Lung microvascular endothelial cell (primary cell): ENCODE data around the gene MSTN. TPM values are rescaled to one million over a fixed set of nuclear protein-coding genes. Genes with fewer than 3 reads are reported as not detected.

Source experiments
- DNase-seq, 2 donors: peaks; one replicate each; pipeline versions ENCODE4 v3.0.0 to v3.0.0-alpha.2; 2010; ENCODE audit warnings: low read depth in 2 of 2
- total RNA-seq: library from RNA; depleted of rRNA; stranded (reverse); fragments of >200 nt; gene quantifications from 2 replicates; pipeline ENCODE4 v1.2.1, GENCODE V29; 2014

The MSTN gene
- not detected in 2 replicates for total RNA-seq

- no peak for DNase-seq
Measured at GRCh38 chr2:190062601-190063000, at the start of gene MSTN. Gene MSTN, minus strand, starts transcription at chr2:190062729. Its CDS starts 133 bp downstream, at chr2:190062596.

GRCh38 chr2:190111166-190111565 lies 48.6 kb upstream of the MSTN start:
- no peak for DNase-seq

GRCh38 chr2:190110699-190111098 lies 48.2 kb upstream of the MSTN start:
- no peak for DNase-seq

- no peak for DNase-seq
Measured at GRCh38 chr2:190110131-190110530, 47.6 kb upstream of the MSTN start.

DNA sequence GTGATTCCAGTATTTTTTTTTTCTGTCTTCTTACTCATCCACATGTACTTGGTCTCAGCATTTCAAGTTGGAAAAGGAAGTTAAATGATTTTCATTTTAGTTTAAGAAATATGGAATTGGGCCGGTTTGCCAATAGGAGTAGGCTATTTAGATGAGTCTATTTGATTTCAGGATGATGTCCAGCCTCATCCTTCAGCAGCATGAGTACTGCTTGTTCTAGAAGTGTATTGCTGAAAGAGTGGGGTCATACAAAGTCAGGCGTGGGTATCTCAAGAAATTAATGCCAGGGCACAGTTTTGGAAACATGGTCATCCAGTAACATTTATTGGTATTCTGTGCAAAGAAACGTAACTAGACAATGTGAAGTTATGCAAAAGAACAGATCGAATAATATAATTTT lies 44.9 kb upstream of the MSTN start:
- DNase-seq, result no peak

DNA sequence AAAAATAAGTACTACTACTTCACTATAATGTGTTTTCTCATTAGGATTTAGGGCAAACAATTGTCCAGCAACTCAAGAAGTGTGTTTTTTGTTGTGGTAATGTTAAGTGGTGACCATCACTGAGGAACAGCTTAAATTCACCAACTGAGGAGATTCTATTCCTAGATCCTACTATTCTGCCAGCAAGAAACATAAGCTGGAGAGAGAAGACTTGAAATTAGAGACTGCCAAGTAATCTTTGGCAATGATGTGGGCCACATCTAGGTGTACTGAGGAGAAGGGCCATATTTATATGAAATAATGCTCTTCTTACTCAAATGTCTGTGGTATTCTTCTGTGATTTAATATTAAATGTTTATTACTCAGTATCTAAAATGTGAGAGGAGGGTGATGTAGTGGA lies 44.3 kb upstream of the MSTN start:
- DNase-seq, result no peak

DNA sequence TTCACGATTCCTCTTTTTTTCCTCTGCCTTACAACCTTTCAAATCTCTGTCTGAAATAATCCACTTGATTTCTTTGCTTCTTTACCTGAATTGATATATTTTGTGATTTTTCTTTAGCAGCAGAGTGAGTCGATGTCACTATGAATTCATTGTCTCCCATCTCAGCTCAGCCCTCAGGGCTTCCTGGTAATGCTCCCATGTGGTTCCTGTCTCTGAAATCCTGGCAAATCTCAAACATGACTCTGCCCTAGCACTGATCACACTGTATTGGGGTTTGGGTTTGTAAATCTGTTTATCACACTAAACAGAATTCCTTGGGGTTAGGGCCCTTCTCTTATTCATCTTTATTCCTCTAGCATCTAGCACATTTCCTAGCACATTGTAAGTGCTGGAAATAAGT lies 43.0 kb upstream of the MSTN start:
- DNase-seq, result no peak

DNA sequence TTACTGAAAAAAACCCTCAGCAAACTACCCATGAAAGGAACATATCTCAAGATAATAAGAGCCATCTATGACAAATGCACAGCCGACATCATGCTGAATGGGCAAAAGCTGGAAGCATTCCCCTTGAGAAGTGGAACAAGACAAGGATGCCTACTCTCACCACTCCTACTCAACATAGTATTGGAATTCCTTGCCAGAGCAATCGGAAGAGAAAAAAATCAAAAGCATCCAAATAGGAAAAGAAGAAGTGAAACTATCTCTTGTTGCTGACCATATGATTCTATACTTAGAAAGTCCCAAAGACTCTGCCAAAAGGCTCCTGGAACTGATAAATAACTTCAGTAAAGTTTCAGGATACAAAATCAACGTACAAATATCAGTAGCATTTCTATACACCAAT lies 40.6 kb upstream of the MSTN start:
- DNase-seq, result no peak

DNA sequence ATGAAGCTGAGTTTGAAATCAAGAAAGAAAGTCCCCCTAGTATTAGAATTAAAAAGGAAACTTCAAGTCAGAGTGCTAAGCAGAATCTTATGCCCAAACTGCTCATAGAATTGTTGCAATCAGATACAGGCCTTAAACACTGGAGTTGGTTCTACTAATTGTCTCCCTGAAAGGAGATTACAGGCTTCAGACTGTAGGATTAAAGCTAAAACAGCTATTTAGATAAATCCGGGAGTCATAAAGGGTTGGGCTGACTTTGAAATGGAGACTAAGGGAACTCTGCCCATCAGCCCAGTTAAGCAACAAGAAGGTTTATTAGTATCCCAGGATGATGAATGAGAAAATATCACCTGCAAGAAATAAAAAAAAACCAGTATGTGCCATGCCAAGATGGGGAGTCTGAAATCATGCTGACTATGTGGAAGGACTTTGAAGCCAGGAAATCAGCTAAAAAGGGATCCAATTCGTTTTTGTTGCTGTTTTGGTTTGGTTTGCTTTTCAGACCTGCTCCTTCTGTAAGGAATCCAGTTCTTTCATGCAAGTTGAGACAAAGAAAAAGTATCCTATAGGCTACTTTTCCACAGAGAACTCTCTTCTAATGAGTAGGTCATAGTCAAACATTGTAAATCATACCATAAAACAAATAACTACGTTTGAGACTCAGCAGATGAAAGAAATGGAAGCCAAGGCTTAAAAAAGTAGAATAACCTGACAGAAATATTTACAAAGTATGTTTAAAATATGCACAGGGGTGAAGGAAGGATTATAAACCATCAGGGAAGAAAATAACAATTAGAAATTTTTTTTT lies 37.6 kb upstream of the MSTN start:
- no peak for DNase-seq

DNA sequence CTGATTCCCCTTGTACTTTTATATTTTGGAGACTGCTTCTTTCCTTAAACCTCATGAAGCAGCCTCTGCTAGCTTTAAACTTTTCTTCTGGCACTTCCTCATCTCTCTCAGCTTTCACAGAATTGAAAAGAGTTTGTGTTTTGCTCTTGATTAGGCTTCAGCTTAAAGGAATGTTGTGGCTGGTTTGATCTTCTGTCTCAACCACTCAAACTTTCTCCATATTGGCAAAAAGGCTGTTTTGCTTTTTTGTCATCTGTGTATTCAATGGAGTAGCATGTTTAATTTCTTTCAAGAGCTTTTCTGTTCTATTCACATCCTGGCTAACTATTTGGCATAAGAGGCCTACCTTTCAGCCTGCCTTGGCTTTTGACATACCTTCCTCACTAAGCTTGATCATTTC lies 36.3 kb upstream of the MSTN start:
- DNase-seq, result no peak

DNA sequence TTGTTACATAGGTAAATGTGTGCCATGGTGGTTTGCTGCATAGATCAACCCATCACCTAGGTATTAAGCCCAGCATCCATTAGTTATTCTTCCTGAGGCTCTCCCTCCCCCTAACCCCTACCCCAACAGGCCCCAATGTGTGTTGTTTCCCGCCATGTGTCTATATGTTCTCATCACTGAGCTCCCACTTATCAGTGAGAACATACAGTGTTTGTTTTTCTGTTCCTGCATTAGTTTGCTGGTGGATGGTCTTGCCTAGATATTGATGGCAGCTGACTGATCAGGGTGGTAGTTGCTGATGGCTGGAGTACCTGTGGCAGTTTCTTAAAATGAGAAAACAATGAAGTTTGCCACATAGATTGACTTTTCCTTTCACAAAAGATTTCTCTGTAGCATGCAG lies 34.6 kb upstream of the MSTN start:
- no peak for DNase-seq

GRCh38 chr2:190094316-190094871 lies 31.9 kb upstream of the MSTN start:
- DNase-seq, result no peak

GRCh38 chr2:190093793-190094192 lies 31.3 kb upstream of the MSTN start:
- DNase-seq, result no peak

- DNase-seq, result no peak
Measured at GRCh38 chr2:190090148-190090547, 27.6 kb upstream of the MSTN start.

- DNase-seq, result peak; percentile 71 to 85
Measured at GRCh38 chr2:190088917-190089316, 26.4 kb upstream of the MSTN start.

GRCh38 chr2:190084704-190085103 lies 22.2 kb upstream of the MSTN start:
- no peak for DNase-seq

GRCh38 chr2:190082118-190082517 lies 19.6 kb upstream of the MSTN start:
- no peak for DNase-seq

- no peak for DNase-seq
Measured at GRCh38 chr2:190080527-190081049, 18.1 kb upstream of the MSTN start.

- DNase-seq, result no peak
Measured at GRCh38 chr2:190079160-190079559, 16.6 kb upstream of the MSTN start.

DNA sequence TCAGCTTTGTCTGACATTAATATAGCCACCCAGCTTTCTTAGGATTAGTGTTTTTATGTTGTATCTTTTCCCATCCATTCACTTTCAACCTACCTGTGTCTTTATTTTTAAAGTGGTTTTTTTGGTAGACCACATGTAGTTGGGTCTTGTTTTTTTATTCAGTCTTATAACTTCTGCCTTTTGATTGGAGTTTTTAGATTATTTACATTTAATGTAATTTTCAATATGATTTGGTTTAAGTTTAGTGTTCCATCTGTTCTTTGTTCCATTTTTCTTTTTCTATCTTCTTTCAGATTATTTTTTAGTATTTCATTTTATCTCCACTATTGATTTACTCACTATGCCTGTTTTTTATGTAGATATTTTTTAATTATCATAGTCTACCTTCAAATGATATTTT lies 13.1 kb upstream of the MSTN start:
- no peak for DNase-seq

DNA sequence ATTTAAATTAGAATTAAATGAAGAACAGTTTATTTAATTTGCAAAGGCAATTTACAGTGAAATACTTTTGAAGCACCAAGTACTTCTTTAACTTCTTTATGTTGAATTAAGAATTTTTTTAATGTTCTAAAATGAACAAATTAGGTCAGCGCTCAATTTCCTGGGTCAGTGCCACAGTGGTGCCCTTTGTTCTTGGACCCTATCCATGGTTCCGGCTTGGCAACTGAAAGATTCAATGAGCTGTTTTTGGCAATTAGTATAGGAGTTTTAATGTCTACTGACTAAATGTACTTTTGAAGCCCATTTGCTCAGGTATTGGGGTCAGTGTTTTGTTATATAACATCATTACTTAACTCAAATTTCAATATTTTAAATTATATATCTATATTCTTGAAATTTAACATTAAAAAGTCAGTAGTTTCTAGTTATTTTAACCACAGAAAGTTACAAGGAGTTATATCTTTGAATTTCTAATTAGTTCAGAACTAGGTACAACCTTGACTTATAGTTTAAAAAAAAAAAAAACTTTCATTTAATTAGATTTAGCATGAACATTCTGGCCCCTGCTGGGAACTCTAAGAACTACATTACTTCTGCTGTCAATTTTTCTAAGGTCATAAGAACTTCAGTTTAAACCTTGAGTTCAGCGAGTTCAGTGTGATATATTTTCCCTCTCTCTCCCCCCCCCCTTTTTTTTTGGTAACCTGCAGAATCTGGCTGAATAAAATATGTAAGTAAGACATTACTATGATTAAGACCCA lies 7.6 kb upstream of the MSTN start:
- peak; percentile 74 to 76 for DNase-seq

DNA sequence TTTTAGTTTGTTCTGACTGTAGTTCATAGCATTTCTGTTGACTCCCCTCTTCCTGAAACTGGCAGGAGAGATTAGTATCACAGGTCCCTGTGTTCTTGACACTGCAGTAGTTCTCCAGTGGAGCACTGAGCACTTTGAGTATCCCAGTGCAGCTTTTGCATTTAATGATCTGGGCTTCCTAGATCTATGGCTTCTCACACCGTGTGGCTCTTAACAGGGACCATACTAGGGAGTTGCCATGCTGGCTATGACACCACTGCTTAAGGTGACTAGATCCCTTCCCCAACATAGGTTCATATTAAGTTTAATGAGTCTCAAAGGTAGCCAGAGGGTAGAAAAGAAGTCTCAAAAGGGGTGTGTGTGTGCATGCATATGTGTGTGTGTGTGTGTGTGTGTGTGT lies 6.2 kb upstream of the MSTN start:
- no peak for DNase-seq
